BJ (cell line): Measurements from ENCODE around the gene CD93. TPM values are rescaled to one million over a fixed set of nuclear protein-coding genes. Genes with fewer than 3 reads are reported as not detected.

ENCODE experiments used
- CTCF ChIA-PET: fragments of 350-600 bp; formaldehyde crosslinking; extraction: SDS; loops from one replicate; lab custom pipeline; 2021; ENCODE audit warnings: antibody characterized with exemption, inconsistent platforms; lab: Yijun Ruan, JAX
- POLR2A ChIA-PET: fragments of 300-600 bp; sonication (Branson Sonifier 250); formaldehyde crosslinking; extraction: SDS; loops from one replicate; lab custom pipeline; 2021; ENCODE audit warnings: antibody characterized with exemption; lab: Charles Lee
- DNase-seq: peaks from one replicate; pipeline ENCODE4 v3.0.0-alpha.2; 2011; ENCODE audit warnings: low read depth
- H3K27me3 ChIP-seq: 2 replicates; pipeline ENCODE4 v1.6.0; 2011; ENCODE audit warnings: low read length; ENCODE audit not compliant: control insufficient read depth, insufficient read depth
- H3K36me3 ChIP-seq: 2 replicates; pipeline ENCODE4 v1.5.1; 2011; ENCODE audit warnings: low read length; ENCODE audit not compliant: control insufficient read depth, insufficient read depth
- H3K4me3 ChIP-seq: 2 replicates; pipeline ENCODE4 v1.5.1; 2011; ENCODE audit warnings: low read depth, mild to moderate bottlenecking, control low read depth, low read length
- polyA plus RNA-seq: library from polyadenylated mRNA; depleted of rRNA; stranded (reverse); fragments of >200 nt; gene quantifications from 2 replicates; pipeline ENCODE4 v1.2.3, GENCODE V29; 2011
- TF ChIP-seq, protein P1 (sequence below): IDR thresholded peaks from 2 replicates; pipeline ENCODE4 v1.5.1; 2011; ENCODE audit warnings: low read depth, mild to moderate bottlenecking, control low read depth, inconsistent platforms, low read length, moderate library complexity; ENCODE audit not compliant: insufficient read depth

The CD93 gene
- polyA plus RNA-seq, 1 experiment = not detected

DNA sequence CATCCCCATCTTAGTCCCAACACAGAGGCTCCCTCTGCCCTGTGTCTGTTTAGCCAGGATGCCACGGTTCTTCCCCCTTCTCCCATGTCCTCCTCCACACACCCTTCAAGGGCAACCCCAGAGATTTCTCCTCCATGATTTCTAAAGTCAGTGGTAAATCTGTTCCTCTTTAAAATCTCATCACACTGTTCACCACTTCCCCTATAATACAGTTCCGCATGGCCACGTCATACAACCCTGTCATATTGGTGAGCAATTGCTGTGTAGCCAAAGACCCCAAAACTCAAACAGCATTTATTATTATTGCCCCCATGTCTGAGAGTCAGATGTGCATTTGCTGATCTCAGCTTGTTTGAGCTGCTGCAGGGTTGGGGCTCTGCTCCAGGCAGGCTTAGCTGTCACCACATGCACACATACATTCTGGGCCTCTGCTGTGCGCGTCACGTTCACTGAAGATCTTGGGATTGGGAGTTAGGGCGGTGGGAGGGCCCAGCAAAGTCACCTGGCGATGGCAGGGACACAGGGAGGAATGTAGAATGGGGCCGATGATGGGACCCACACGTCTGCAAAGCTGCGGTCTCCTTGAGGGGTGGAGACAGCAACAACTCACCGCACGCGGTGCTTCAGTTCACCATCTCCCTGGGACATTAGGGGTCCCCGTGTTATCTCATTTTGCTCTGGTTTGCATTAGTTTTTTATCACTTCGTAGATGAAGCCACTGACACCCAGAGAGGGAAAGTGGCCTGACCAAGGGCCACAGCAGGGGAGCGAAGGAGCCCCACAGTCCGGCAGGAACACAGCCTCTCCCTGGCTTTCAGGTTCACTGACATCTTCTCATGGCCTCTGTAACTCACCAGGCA, 36.9 kb upstream of the CD93 start:
- Histone ChIP-seq H3K36me3 (no peaks in the 10 kb centered on the region), H3K27me3 (no peaks in the 10 kb centered on the region), H3K4me3 (no peak overlapping the region)
- TF ChIP-seq, protein P1, sequence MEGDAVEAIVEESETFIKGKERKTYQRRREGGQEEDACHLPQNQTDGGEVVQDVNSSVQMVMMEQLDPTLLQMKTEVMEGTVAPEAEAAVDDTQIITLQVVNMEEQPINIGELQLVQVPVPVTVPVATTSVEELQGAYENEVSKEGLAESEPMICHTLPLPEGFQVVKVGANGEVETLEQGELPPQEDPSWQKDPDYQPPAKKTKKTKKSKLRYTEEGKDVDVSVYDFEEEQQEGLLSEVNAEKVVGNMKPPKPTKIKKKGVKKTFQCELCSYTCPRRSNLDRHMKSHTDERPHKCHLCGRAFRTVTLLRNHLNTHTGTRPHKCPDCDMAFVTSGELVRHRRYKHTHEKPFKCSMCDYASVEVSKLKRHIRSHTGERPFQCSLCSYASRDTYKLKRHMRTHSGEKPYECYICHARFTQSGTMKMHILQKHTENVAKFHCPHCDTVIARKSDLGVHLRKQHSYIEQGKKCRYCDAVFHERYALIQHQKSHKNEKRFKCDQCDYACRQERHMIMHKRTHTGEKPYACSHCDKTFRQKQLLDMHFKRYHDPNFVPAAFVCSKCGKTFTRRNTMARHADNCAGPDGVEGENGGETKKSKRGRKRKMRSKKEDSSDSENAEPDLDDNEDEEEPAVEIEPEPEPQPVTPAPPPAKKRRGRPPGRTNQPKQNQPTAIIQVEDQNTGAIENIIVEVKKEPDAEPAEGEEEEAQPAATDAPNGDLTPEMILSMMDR = no peak
- ChIA-PET CTCF (no interaction called here), POLR2A (no interaction called here)
- DNase-seq = no peak

DNA sequence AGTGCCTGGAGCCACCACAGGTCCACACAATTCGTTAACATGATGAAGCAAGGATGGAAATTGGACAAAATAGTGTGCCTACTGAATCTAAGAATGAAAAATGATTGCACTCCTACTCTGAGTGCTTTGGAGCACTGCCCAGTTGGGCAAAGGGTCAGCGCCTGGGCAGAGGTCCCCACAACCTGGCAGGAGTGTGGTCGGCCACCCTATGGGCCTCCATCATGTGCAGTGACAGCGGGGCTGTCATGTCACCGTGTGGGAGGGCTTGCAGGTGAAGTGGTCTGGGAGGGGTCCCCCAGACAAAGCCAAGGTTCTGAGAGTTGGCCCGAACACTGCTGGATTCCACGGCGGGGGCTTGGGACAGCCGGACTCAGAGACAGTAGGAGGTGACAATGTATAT, 36.2 kb upstream of the CD93 start:
- ChIA-PET POLR2A (no interaction called here), CTCF (interaction anchor here (0.5 kb wide), 1 partner anchor 9 kb away, joined by 3 read pairs; no protein-coding TSS in a partner anchor)
- no peak for DNase-seq
- Histone ChIP-seq H3K36me3 (no peaks in the 10 kb centered on the region), H3K27me3 (no peaks in the 10 kb centered on the region), H3K4me3 (no peak overlapping the region)
- TF ChIP-seq, protein P1 = no peak

DNA sequence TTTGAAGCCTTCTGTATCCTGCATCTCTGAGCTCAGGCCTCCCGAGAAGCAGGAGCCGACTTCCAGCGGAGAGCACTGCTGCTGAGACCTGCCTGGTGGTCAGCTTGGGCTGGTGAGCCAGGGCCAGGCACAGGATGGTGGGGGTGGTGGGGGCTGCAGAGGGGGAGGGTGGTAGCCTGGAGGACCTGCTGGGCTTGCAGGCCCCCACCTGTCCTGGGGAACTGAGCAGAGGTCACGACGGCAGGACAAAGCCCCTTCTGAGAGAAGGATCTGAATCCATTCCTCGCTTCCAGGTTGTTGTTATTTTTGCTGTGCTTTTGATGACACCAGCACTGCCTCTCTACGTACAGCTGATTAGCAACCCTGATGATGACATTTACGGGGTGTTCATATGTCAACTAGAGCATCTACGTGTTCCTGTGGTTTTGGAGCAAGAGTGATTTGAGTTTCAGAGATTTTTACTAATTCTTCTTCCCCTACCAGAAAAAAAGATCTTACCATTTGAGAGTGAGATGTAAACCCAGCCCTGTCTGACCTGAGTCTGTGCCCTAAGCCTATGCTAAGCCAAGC, 35.7 kb upstream of the CD93 start:
- no peaks in the 10 kb centered on the region for H3K36me3 ChIP-seq
- no peak for DNase-seq
- ChIA-PET POLR2A (no interaction called here), CTCF (interaction anchor here (0.5 kb wide), 1 partner anchor 10 kb away, joined by 3 read pairs; no protein-coding TSS in a partner anchor)
- TF ChIP-seq, protein P1 = no peak
- H3K27me3 ChIP-seq = no peaks in the 10 kb centered on the region
- H3K4me3 ChIP-seq = no peak overlapping the region

DNA sequence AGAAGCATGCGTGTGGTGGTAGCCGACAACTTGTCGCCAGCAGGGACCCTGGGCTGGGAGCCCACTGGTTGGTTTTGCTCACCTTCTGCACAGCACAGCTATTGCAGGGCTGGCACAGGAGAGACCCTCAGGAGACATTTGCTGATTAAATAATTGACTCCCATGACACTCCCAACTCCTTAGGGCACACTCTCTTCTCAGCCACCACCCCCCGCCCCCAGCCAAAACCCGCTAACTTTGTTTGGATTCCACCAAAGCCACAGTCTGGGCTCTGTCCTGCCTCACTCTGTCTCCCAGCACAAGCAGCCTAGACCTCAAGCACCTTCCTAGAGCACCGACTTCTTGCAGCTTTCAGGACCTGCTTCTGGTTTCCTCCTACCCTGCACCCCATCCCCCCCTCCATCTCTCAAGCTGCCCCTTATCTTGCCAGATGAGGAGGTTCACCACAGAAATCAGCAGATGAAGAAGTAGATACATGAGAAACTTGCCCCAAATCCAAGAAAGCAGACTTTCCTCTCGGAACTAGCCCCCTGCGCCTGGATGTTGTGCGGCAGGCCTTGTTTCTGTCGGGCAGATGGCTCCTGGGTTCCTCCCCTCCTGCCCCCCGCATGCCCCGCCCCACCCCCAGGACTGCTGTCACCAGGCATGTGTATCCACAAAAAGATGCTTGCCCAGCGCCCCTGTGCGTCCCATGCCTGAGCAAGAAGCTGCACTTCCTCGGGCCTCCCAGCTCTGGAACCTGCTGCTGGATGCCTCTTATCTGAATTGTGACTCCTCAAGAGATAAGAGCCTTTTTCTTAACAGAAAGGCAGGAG, 35.0 kb upstream of the CD93 start:
- ChIA-PET CTCF (no interaction called here), POLR2A (no interaction called here)
- Histone ChIP-seq H3K36me3 (no peaks in the 10 kb centered on the region), H3K4me3 (no peak overlapping the region), H3K27me3 (no peaks in the 10 kb centered on the region)
- no peak for DNase-seq
- TF ChIP-seq, protein P1 = no peak

DNA sequence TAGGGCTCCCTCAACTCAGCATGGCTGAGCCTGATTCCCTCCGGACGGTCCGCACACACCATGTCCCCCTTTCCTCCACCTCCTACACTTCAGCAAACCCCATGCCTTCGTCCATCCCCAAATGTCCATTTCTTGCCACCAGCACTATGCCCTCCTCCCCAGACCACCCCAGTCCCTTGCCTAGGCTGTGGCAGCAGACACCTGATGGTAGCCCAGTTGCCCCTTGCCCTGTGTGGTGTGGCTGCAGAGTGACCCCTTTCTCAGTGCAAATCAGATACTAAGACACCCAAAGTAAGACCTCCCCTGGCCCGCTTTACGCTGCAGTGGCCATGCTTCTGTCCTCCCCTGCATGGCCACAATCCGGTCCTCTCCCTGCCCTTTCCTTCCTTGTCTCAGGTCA, 34.1 kb upstream of the CD93 start:
- TF ChIP-seq, protein P1 = no peak
- Histone ChIP-seq H3K36me3 (no peaks in the 10 kb centered on the region), H3K4me3 (no peak overlapping the region), H3K27me3 (no peaks in the 10 kb centered on the region)
- no peak for DNase-seq
- ChIA-PET CTCF (no interaction called here), POLR2A (no interaction called here)
